Hair follicle dermal papilla cell (primary cell): ENCODE results near the gene MAML3. TPM values are rescaled to one million over a fixed set of nuclear protein-coding genes. Genes with fewer than 3 reads are reported as not detected.

Source experiments
- total RNA-seq: library from RNA; depleted of rRNA; stranded (reverse); fragments of >200 nt; gene quantifications from 2 replicates; pipeline ENCODE4 v1.2.3, GENCODE V29; 2012

MAML3 gene
- 2.3 and 3.1 TPM in 2 replicates for total RNA-seq

DNA sequence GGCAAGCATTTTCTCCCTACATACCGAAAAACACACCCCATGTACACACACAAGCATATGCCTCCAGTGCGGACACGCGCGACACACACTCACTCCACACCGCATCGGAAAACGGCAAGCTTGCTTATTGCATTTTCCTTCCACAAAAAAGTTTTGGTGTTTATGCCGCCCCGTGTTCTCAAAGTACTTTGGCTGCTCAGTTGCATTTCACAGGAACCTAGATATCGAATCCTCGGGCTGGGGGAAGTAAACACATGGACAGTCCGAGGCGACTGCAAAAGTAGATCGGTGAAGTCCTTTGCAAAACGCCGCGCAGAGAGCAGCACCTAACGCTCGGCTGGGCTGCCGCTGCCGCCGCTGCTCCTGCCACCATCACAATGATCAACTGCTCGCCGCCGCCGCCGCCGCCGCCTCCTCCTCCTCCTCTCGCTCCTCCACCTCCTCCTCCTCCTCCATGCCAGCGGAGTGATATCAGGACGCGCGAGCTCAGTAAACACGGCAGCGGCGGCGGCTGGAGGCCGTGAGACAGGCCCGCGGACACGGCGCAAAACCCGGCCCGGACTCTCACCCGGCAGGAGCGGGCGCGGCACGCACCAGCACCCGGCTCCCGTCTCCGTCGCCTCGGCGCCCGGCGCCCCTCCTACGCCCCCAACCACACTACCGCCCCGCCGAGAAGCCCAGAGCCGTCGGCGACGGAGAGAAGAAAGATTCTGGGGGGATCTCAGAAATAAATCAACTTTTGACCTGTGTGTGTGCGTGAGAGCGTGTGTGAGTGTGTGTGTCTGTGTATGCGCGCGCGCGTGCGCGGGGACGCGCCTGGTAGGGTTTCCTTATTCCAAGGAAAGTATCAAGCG lies at the start of gene MAML3:
TSS of gene MAML3 (minus strand) at position 467 of the 854 bp plus-strand sequence. CDS start 857 bp downstream, outside the sequence.

Other genes starting within 250 kb of the MAML3 start
- 46.6 and 57.0 TPM in 2 replicates for gene SCOC, start 219.5 kb upstream of the MAML3 start, total RNA-seq